GM19043 (cell line): ENCODE results near the gene LMAN2.

ENCODE experiments used
- ATAC-seq: cut with Tn5 transposase; IDR thresholded peaks from one replicate; pipeline ENCODE4 v1.9.1; 2021; ENCODE audit warnings: low read depth; ENCODE audit not compliant: unreplicated experiment

Gene LMAN2

GRCh38 chr5:177351392-177352329, at the start of gene LMAN2:
LMAN2 (minus strand) TSS chr5:177351668; CDS start chr5:177351647, 21 bp downstream.
- peak; percentile 96 for ATAC-seq

- ATAC-seq: no peak
Observed at GRCh38 chr5:177399997-177400868, 48.8 kb upstream of the LMAN2 start, which contains the start of gene PFN3. PFN3 (minus strand) TSS chr5:177400661; CDS start chr5:177400576, 85 bp downstream.

DNA sequence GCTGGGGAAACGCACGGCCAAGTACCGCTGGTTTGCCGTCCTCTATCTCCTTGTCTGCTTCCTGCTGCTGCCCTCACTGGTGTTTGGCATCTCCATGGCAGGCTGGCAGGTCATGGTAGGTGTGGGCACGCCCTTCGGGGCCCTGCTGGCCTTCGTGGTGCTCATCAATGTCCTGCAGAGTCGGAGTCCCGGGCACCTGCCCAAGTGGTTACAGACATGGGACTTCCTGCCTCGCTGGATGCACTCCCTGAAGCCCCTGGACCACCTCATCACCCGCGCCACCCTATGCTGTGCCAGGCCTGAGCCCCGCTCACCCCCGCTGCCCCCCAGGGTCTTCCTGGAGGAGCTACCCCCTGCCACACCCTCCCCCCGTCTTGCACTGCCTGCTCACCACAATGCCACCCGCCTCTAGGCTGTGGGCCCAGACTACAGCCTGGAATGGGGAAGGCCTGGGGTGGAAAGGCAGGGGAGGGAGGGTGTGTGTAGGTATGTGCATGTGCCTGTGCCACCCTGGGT, 46.5 kb upstream of the LMAN2 start:
- no peak for ATAC-seq

GRCh38 chr5:177396807-177397206, 45.3 kb upstream of the LMAN2 start:
- no peak for ATAC-seq

GRCh38 chr5:177396078-177396477, 44.6 kb upstream of the LMAN2 start:
- ATAC-seq: no peak

DNA sequence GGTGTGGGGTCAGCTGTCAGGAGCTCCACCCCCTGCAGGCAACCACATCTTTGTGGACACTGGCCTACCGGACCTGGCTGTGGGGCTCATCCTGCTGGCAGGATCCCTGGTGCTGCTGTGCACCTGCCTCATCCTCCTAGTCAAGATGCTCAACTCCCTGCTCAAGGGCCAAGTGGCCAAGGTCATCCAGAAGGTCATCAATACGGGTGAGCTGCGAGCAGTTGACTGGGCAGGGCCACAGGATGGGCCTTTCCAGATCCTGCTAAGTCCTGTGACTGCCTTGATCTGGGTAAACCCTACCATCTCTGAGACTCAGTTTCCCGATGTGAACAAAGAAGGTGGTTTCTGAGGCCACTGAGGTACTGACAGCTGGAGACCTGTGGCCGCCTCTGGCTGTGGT, 42.5 kb upstream of the LMAN2 start:
- no peak for ATAC-seq

DNA sequence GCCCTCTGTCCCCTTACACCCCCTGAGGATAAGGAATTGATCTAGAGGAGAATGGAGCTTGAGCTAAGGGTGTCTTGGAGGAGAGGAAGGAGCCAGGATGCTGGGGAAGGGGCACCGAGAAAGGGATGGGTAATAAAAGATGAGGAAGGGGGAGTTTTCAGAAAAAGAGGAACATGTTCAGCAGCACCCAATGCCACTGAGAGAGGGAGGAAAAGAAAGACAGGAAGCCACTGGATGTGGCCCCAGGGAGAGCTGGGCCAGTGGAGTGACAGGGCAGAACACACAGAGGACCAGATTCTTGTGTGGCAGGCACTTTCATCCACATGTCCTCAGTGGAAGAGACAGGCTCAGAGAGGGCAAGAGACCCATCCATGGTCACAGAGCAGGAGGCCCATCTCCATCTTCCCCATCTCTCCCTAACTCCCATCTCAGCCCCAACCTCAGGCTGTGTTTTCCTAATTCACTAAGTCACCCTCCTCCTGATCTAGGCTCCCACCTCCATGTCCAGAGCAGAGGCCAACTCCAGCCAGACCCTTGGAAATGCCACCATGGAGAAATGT, 41.8 kb upstream of the LMAN2 start:
- no peak for ATAC-seq

- no peak for ATAC-seq
Observed at GRCh38 chr5:177392765-177393164, 41.3 kb upstream of the LMAN2 start.

- ATAC-seq: peak; percentile 56
Observed at GRCh38 chr5:177390363-177391300, 39.2 kb upstream of the LMAN2 start.

DNA sequence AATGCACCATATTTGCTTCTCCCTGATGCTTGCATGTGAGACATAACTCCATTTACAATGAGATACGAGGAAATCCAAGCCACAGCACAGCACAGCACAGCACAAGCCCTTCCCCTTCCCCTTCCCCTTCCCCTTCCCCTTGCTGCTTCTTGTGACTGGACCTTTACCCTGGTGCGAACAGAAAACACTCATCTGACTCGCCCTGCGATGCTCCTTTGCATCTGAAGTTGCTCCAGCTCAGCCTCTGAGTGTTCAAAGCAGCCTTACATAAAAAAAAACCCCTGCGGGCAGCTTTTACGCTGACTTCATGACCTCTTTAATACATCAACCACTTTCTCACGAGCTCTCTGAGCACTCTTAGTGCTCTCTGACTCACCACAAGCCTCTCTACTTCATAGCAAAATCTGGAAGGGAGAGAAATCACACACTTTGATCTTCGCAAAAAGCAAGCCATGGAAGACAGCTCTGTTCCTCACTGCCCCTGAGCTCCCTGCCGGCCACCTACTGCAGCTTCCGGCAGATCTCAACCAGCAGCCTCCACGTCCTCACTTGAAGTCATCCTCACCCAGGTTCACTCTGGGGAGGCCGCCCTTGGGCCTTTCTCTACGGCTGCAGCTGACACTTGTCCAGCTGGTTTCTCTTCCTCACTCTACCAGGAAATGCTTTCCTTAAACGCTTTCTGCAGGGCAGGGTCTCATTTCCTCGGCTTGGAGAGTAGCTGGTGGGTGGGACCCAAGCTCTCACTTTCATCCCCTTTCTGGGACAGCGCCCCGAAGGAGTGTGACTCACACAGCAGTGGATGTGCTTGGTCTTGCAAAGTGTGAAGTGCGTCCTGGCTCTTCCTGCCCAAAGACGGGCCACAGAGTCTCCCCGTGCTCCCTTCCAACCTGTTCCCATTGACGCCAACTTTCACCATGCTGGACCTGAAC, 38.0 kb upstream of the LMAN2 start:
- no peak for ATAC-seq

DNA sequence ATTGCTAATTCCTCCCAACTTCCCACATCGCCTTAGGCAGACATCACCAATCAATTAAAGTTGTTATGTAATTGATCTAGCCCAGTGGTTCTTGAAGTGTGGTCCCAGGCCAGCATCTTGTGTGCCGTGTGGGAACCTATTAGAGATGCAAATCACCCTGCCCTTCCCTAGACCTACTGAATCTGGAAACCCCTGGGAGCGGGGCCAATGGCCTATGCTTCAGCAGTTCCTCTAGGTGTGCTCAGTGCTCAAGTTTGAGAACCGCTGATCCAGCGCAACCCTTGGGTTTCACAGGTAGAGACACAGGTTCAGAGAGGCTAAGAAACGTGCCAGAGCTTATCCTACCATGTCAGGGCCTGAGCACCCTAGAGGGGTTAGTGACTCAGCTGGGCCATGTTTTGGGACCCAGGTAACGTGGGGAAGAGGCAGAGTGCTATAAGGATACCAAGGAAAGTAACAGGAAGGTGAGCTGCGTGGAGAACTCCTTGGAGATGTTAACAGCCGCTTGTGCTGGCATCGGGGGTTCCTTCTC, 37.1 kb upstream of the LMAN2 start:
- ATAC-seq: no peak

GRCh38 chr5:177387405-177387804, 35.9 kb upstream of the LMAN2 start:
- ATAC-seq: no peak

DNA sequence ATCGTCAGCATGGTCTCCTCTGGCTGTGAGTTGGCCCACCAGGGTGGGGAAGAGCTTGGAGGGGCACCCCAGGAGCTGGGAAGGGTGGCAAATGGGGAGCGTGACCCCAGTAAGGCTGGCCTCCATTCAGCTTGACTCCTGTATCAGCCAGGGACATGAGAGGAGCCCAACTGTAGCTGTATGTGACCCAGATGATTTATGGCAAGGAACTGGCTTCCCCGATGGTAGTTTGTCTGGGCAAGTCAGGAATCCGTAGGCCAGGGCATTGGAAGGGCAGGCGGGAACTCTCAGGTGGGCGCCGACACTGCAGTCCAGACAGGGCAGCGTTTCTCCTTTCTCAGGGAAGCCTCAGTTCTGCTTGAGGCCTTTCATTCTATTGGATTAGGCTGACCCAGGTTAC, 35.1 kb upstream of the LMAN2 start:
- ATAC-seq: no peak

GRCh38 chr5:177385720-177386119, 34.3 kb upstream of the LMAN2 start:
- no peak for ATAC-seq

DNA sequence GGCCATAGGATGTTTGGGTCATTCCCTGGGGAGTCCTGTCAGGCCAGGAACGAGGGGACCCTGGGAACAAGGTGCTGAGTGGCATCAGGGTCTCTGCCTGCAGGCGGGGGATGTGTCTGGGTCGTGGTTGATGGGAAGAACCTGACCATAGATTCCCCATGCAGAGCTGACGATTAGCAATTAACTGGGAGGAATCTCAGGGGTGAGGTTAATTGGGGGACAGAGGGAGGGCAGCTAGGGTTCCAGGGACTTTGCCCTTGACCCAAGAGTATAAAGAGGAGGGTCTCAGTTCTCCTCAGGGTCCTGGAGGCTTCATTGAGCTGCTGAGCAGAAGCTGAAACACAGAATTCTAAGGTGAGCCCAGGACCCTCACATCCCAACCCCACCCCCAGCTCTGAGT, 32.7 kb upstream of the LMAN2 start, which contains the start of gene SLC34A1:
SLC34A1 (plus strand) TSS at position 301 of the 400 bp plus-strand sequence. CDS start 1,308 bp downstream, outside the sequence.
- no peak for ATAC-seq

- ATAC-seq: no peak
Observed at GRCh38 chr5:177383181-177383580, 31.7 kb upstream of the LMAN2 start.

- no peak for ATAC-seq
Observed at GRCh38 chr5:177382423-177383029, 31.1 kb upstream of the LMAN2 start.

GRCh38 chr5:177380805-177381126, 29.3 kb upstream of the LMAN2 start:
- ATAC-seq: no peak
